GM12878 (cell line): ENCODE measurements around the gene VEGFD. TPM values are rescaled to one million over a fixed set of nuclear protein-coding genes. Genes with fewer than 3 reads are reported as not detected.

Experiments used
- ATAC-seq: fragments of 200-7000 bp; cut with Tn5 transposase; 3 replicates; pipeline ENCODE4 v1.9.1; 2020; ENCODE audit warnings: mild to moderate bottlenecking, moderate library complexity
- BruUV-seq: library from RNA; stranded (reverse); fragments of 400-500 nt; replicated peaks from 2 replicates; lab custom pipeline; 2021; lab: Mats Ljungman, UMichigan
- CTCF ChIA-PET: fragments of 300-600 bp; sonication (Branson Sonifier 250); formaldehyde crosslinking; extraction: SDS; loops from one replicate; lab custom pipeline; 2021; ENCODE audit warnings: inconsistent platforms; lab: Yijun Ruan, JAX
- POLR2A ChIA-PET: fragments of 350-600 bp; formaldehyde crosslinking; extraction: SDS; loops from one replicate; lab custom pipeline; 2021; ENCODE audit warnings: inconsistent platforms; lab: Charles Lee
- RAD21 ChIA-PET: fragments of 300-600 bp; sonication (Branson Sonifier 250); formaldehyde crosslinking; loops from one replicate; lab custom pipeline; 2023; ENCODE audit warnings: antibody characterized with exemption; ENCODE audit not compliant: unreplicated experiment; lab: Charles Lee
- SMC1A ChIA-PET: fragments of 300-600 bp; sonication (Branson Sonifier 250); formaldehyde crosslinking; loops from one replicate; lab custom pipeline; 2023; ENCODE audit not compliant: unreplicated experiment, uncharacterized antibody; lab: Charles Lee
- DNase-seq: peaks from one replicate; pipeline ENCODE4 v3.0.0-alpha.2; 2011; ENCODE audit warnings: low read depth, low spot score
- FAIRE-seq: peaks from 3 replicates; lab custom pipeline; 2011; peaks lifted over from hg19 to GRCh38; lab: Jason Lieb, UNC
- H2AFZ ChIP-seq: 2 replicates; pipeline ENCODE4 v1.6.0; 2011; ENCODE audit warnings: low read depth, low read length, control low read depth; ENCODE audit not compliant: control insufficient read depth
- H3K27ac ChIP-seq: 2 replicates; pipeline ENCODE4 v1.5.1; 2011; ENCODE audit warnings: control low read depth; ENCODE audit not compliant: control insufficient read depth, insufficient read depth
- H3K27me3 ChIP-seq, 2 experiments: replicated peaks in 1 of 2; 2 replicates each; pipeline versions ENCODE4 v1.6.0 to v1.6.1; 2011; ENCODE audit warnings: low read length in 1 of 2; ENCODE audit not compliant: control insufficient read depth in 2 of 2, insufficient read depth in 2 of 2
- H3K36me3 ChIP-seq, 2 experiments: 2 replicates each; pipeline ENCODE4 v1.5.1; 2011; ENCODE audit warnings: low read length in 1 of 2; ENCODE audit not compliant: control insufficient read depth in 2 of 2, insufficient read depth in 2 of 2
- H3K4me1 ChIP-seq: 2 replicates; pipeline ENCODE4 v1.6.1; 2011; ENCODE audit warnings: mild to moderate bottlenecking, low read length, moderate library complexity, mixed read lengths; ENCODE audit not compliant: control insufficient read depth, insufficient read depth
- H3K4me2 ChIP-seq: 2 replicates; pipeline ENCODE4 v1.6.0; 2011; ENCODE audit warnings: control low read depth; ENCODE audit not compliant: control insufficient read depth, insufficient read depth
- H3K4me3 ChIP-seq: fragments of 200-600 bp; sonication (generic); 2 replicates; pipeline ENCODE4 v1.5.1; 2016
- H3K79me2 ChIP-seq: 2 replicates; pipeline ENCODE4 v1.6.0; 2011; ENCODE audit warnings: low read length; ENCODE audit not compliant: control insufficient read depth, insufficient read depth
- H3K9ac ChIP-seq: 2 replicates; pipeline ENCODE4 v1.8.0; 2011; ENCODE audit warnings: low read length, control low read depth, mixed read lengths; ENCODE audit not compliant: control insufficient read depth, insufficient read depth
- H3K9me3 ChIP-seq: replicated peaks from 3 replicates; pipeline ENCODE4 v1.5.1; 2011; ENCODE audit warnings: mild to moderate bottlenecking, low read length; ENCODE audit not compliant: control insufficient read depth, insufficient read depth
- H4K20me1 ChIP-seq: 2 replicates; pipeline ENCODE4 v1.6.0; 2011; ENCODE audit not compliant: control insufficient read depth, insufficient read depth
- BMI1 ChIP-seq: fragments of 450-650 bp; IDR thresholded peaks from 2 replicates; pipeline ENCODE4 v1.6.1; 2016; ENCODE audit warnings: mild to moderate bottlenecking, moderate library complexity, borderline replicate concordance
- CHD1 ChIP-seq: IDR thresholded peaks from 2 replicates; pipeline ENCODE4 v1.6.1; 2012; ENCODE audit warnings: low read depth, low read length, improper control_type of control experiment
- EED ChIP-seq: sonication (generic); IDR thresholded peaks from 2 replicates; pipeline ENCODE4 v1.6.1; 2016; ENCODE audit warnings: antibody characterized with exemption, low read depth
- KAT2A ChIP-seq: conservative IDR thresholded peaks from 2 replicates; pipeline ENCODE4 v1.6.1; 2011; ENCODE audit warnings: low read depth, low read length; ENCODE audit not compliant: control insufficient read depth
- RB1 ChIP-seq: fragments of 450-650 bp; formaldehyde crosslinking; IDR thresholded peaks from 2 replicates; pipeline ENCODE4 v1.6.1; 2017; ENCODE audit warnings: mild to moderate bottlenecking, borderline replicate concordance
- RBBP5 ChIP-seq: fragments of 200-600 bp; sonication (generic); conservative IDR thresholded peaks from 2 replicates; pipeline ENCODE4 v1.6.1; 2016
- SUZ12 ChIP-seq: fragments of 200-600 bp; sonication (generic); IDR thresholded peaks from one replicate; pipeline ENCODE4 v1.6.1; 2018; ENCODE audit warnings: antibody characterized with exemption, mild to moderate bottlenecking; ENCODE audit not compliant: unreplicated experiment
- ZBED1 ChIP-seq: IDR thresholded peaks from 2 replicates; pipeline ENCODE4 v1.6.1; 2016; ENCODE audit warnings: borderline replicate concordance
- ZSCAN29 ChIP-seq: fragments of 450-650 bp; IDR thresholded peaks from 2 replicates; pipeline ENCODE4 v1.6.1; 2017; ENCODE audit warnings: mild to moderate bottlenecking, moderate library complexity
- WGBS: methylation state at CpG from one replicate; pipeline ENCODE4 v1.1.6; 2016; ENCODE audit warnings: low lambda C conversion rate; ENCODE audit not compliant: insufficient replicate concordance, insufficient coverage; ENCODE audit errors: missing lambda C conversion rate; 5-methylcytosine and 5-hydroxymethylcytosine counted together
- in situ Hi-C: fragments of 300-500 bp; cut with MboI; formaldehyde crosslinking; loops from 9 replicates; pipeline ENCODE4 v1.14.3; 2018; ENCODE audit warnings: mixed read lengths
- intact Hi-C: fragments of 100-400 bp; cut with micrococcal nuclease; formaldehyde crosslinking; loops from one replicate; pipeline ENCODE4 v1.14.2; 2022; ENCODE audit not compliant: unreplicated experiment
- polyA plus RNA-seq, 11 experiments: library from polyadenylated mRNA; depleted of rRNA in 4 of 11; unstranded in 6 of 11; stranded (reverse) in 5 of 11; fragments of >200 nt; fragmentation: Nextera tagmentation in 4 of 11; fragmentation: Illumina TruSeq in 1 of 11; extraction: Ambion mirVana in 4 of 11; extraction: Trizol in 1 of 11; gene quantifications; 1 replicate in 1 of 11; 2 replicates in 10 of 11; pipeline versions ENCODE4 v1.2.1 to v1.2.3, GENCODE V29; 2011 to 2016; ENCODE audit warnings: inconsistent platforms in 2 of 11, missing spikeins in 2 of 11, low read depth in 1 of 11
- total RNA-seq, 4 experiments: library from RNA; depleted of rRNA in 3 of 4; stranded (reverse); fragments of >200 nt in 3 of 4; fragmentation: Illumina TruSeq in 1 of 4; extraction: Trizol in 1 of 4; gene quantifications; 2 replicates each; pipeline versions ENCODE4 v1.2.1 to v1.2.3, GENCODE V29; 2013 to 2021
- TF ChIP-seq, protein P1 (sequence below): fragments of 450-650 bp; conservative IDR thresholded peaks from 2 replicates; pipeline ENCODE4 v1.6.1; 2017; ENCODE audit warnings: mild to moderate bottlenecking, moderate library complexity
- TF ChIP-seq, protein P2 (sequence below): IDR thresholded peaks from 2 replicates; pipeline ENCODE4 v1.6.1; 2012; ENCODE audit warnings: low read depth, low read length, improper control_type of control experiment

The VEGFD gene
- total and polyA plus RNA-seq, 10 of the 15 experiments (the other 5 are each of a cell fraction or from before 2014, with no cell fraction given): 0.15 TPM; not detected in 9

GRCh38 chrX:15430584-15430983 is 46.4 kb upstream of the VEGFD start:
- 0% methylated on average over 1 of the region's 1 CpG for WGBS
- ChIA-PET POLR2A (interaction anchor here (1.1 kb wide), 1 partner anchor 46 kb away, joined by 3 read pairs; no protein-coding TSS in a partner anchor), SMC1A (interaction anchor here (0.6 kb wide), 1 partner anchor 78 kb away, joined by 3 read pairs; no protein-coding TSS in a partner anchor), CTCF (no interaction called here), RAD21 (no interaction called here)
- H3K4me2 ChIP-seq: no peak overlapping the region
- no peaks in the 10 kb centered on the region for H3K36me3 ChIP-seq
- in situ Hi-C loops: no loop called here
- no peaks in the 10 kb centered on the region for H4K20me1 ChIP-seq
- ATAC-seq (no peak), DNase-seq (no peak), FAIRE-seq (peak; percentile 23)
- BruUV-seq: no TSS peak
- H2AFZ ChIP-seq: no peak overlapping the region
- no peak overlapping the region for H3K9ac ChIP-seq
- H3K9me3 ChIP-seq: no peaks in the 10 kb centered on the region
- H3K4me1 ChIP-seq: no peaks in the 10 kb centered on the region
- intact Hi-C loops: no loop called here
- no peaks in the 10 kb centered on the region; a peak in 1 of 4 replicates for H3K27me3 ChIP-seq
- H3K4me3 ChIP-seq: no peak overlapping the region
- no peak overlapping the region for H3K27ac ChIP-seq
- TF ChIP-seq CHD1 (no peak), BMI1 (no peak), SUZ12 (no peak), ZSCAN29 (no peak), RBBP5 (no peak), EED (no peak), ZBED1 (no peak), KAT2A (no peak), RB1 (no peak)
- TF ChIP-seq, protein P1, sequence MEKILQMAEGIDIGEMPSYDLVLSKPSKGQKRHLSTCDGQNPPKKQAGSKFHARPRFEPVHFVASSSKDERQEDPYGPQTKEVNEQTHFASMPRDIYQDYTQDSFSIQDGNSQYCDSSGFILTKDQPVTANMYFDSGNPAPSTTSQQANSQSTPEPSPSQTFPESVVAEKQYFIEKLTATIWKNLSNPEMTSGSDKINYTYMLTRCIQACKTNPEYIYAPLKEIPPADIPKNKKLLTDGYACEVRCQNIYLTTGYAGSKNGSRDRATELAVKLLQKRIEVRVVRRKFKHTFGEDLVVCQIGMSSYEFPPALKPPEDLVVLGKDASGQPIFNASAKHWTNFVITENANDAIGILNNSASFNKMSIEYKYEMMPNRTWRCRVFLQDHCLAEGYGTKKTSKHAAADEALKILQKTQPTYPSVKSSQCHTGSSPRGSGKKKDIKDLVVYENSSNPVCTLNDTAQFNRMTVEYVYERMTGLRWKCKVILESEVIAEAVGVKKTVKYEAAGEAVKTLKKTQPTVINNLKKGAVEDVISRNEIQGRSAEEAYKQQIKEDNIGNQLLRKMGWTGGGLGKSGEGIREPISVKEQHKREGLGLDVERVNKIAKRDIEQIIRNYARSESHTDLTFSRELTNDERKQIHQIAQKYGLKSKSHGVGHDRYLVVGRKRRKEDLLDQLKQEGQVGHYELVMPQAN: no peak
- TF ChIP-seq, protein P2, sequence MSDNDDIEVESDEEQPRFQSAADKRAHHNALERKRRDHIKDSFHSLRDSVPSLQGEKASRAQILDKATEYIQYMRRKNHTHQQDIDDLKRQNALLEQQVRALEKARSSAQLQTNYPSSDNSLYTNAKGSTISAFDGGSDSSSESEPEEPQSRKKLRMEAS: no peak
- H3K79me2 ChIP-seq: no peaks in the 10 kb centered on the region
